GM19099 (cell line): ENCODE data around the gene RAB9A.

Source experiments
- POLR2A ChIP-seq: IDR thresholded peaks from 3 replicates; pipeline ENCODE4 v1.6.1; 2011; ENCODE audit warnings: low read depth; ENCODE audit not compliant: insufficient read length; ENCODE audit errors: extremely low read depth

The RAB9A gene

DNA sequence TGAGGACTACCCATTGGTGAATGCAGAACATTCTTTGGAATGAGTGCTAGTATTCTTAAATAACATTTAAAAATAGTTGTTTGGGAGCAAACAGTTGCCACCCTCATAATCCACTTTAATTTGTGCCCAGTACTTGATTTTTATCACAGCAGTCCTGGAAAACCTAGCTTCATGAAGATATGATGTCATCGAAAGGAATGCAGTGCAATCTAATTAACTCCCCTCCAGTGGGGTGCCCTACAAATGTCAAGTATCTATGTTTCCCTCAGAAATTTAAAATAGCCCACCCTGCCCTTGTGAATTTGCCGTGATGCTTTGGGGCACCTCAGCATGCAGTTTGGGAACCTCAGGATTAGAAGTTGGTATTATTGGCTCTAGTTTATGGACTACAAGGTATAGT is 5.4 kb downstream of the RAB9A start:
- TF ChIP-seq POLR2A: no peak

DNA sequence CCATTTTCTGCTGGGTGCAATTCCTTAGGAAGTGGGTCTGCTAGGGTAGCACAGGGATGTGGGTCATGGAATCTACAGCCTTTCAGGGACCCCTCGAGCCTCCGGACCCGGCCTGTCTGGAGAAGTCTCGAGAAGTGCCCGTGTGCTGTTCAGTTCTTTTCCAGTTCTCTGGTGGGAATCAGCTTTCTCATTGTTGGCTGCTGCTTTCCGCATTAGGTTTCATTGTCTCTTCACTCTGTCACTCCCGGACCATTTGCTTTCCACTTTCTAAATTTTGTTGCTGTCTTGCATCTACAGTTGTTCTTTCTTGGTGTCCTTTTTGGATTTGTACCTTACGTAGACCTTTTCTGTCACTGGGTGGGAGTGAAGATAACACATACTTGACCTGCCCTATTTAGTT is 6.1 kb downstream of the RAB9A start:
- no peak for TF ChIP-seq POLR2A

DNA sequence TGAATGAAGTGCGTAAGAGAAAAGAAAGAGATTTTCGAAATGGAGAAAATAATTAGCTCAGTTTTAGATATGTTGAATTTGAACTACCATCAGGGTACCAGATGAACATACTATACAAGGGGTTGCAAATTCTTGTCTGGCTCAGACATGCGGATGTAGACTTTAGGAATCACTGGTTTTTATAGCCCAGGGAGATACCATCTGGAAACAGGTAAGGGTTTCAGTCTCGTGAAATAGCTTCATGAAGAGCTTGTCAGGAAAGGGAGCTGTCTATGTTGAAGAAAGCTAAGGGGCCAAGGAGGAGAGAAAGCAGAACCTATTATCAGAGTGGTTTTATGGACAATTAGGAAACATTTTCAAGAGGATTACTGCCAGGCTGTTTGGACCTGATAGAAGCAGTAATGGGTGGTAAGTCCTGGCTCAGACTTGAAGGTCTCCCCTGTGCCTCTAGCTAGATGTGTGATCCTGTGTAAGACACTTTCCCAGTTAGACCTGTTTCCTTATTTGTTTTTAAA is 6.7 kb downstream of the RAB9A start:
- TF ChIP-seq POLR2A: no peak

DNA sequence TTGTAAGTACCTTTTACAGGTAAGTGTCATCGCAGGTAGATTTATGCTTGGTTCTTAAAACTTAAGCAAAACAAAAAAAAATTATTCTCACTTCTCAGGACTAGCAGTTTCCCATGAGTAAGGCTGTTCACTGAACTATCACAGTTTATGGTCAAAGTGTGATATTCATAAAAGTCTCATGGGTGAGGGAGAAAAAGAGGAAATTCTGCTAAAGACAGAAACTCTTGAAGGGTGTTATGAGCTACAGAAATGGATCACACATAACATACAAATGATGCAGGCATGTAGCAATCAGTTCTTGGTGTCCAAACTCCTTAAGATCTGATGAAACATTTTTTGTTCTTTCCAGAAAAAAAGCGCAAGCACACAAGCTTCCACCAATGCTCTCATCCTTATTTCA is 8.5 kb downstream of the RAB9A start:
- no peak for TF ChIP-seq POLR2A

DNA sequence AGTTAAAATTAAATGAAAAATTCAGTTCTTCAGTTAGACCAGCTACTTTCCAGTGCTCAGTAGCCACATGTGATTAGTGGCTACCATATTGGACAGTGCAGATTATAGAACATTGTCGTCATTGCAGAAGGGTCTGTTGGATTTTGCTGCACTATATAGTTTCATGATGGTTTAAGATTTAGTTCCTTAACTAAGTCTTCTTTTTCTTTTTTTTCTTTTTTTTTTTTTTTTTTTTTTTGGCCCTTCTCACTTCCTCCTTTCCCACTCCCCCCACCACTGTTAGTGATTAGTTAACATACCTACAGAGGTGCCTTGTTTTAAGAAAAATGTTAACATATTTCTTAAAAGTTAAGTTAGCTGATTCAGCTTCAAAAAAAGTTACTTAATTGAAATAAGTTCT is 9.0 kb downstream of the RAB9A start:
- TF ChIP-seq POLR2A: no peak

DNA sequence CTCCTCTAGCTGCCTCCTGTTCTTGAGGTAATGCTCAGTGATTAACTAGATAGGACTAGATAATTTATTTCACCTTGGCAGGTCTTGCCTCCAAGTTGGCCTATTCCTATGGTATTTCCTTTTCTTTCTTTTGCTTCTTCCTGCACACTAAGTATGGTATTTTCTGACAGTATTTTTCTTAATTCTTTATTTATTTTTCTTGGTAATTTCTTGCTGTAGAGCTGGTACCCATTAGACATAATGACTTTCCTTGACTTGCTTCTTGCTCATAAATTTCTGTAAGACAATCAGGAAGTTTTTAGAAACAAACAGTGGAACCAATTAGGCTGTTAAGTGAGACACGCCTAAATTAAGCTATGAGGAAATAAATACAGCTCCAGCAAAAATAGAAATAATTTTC is 9.5 kb downstream of the RAB9A start:
- TF ChIP-seq POLR2A: no peak

DNA sequence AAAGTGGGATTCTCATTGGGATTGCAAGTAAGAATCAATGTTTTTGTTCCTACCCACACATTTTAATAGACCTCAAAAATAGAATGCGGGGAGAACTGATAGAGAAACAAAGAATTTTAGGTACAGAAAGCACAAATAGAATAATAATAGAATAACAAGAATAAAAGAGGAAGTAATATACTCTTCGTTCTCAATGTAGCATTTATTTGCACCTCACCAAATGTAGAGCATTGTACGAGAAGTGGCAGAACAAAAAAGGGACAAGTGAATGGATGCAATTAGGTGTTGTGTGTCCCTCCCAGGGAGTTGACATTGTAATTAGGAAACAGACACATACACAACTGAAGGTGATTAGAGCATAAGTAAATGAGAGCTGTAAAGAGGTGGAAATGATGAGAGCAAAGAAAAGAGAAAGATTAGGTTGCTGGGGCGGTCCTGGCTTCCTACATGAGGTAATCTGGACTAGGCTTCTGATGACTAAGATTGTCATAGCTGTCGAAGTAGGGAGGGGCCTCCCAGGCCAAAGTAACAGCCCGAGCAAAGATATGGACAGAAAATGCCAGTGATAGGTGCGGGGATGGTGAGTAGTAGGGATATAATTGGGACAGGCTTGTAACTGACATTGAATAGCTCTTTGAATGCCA is 10.4 kb downstream of the RAB9A start:
- TF ChIP-seq POLR2A: no peak

DNA sequence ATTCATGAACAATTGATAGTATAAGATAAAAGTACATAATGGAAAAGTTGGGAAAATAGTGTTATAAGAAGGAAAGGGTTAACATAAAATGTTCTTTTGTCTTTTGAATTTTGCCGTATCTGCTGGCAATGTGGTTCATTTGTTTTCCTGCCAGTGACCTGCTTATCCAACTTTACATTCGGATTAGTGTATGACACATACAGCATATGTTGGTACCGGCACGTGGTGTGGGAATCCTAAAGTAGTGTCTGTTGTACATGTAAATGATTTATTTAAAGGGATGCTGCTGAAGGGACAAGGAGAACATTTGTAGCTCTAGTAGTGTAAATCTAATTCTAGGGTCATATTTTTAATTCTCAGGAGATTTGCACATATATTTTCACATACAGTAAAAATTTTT is 11.5 kb downstream of the RAB9A start:
- no peak for TF ChIP-seq POLR2A

DNA sequence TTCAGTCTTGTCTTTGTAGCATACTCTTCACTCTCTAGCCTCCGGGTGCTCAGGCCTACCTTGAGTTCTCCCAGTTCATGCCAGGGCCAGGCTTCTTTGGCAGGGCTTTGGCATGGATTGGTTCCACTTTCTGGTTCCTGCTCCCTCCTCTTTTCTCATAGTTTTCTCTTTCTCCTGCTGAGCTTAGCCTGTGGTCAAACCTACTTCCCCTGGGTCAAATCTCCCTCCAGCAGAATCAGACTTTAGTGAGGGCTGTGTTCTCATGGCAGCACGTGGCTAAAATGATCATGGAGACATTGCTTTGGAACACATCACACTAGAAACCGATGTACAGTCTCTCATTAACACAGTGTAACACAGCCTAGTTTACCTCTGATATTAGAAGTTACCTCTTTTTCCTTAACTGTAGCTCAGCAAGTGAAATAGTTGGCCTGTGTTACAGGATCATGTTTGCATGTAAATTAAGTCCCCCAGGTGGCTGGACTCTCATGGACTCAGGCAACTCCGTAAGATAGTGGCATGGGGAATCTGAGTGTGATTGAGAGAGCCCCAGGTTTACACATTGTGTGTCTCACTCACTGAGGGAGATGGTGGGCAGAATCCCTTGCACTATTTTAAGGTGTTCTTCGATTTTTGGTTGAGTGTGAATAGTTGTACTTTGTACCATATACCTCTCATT is 13.3 kb downstream of the RAB9A start:
- TF ChIP-seq POLR2A: no peak

DNA sequence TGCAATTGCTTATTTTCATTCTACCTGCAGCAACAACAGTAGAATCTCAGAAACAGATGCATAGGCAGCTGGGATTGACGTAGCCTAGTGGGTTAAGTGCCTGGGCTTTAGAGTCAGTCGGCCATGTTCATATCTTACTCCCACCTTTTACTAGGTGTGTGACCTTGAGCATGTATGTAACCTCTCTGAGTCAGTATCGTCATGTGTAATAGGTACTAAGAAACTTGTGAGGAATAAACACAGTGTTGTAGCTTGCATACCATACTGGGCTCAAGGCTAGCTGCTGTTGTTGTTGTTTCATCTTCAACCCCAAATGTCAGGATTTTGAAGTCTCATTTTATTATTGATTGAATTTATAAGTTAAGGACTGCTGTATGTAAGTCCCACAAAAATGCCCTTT is 14.2 kb downstream of the RAB9A start:
- TF ChIP-seq POLR2A: no peak

DNA sequence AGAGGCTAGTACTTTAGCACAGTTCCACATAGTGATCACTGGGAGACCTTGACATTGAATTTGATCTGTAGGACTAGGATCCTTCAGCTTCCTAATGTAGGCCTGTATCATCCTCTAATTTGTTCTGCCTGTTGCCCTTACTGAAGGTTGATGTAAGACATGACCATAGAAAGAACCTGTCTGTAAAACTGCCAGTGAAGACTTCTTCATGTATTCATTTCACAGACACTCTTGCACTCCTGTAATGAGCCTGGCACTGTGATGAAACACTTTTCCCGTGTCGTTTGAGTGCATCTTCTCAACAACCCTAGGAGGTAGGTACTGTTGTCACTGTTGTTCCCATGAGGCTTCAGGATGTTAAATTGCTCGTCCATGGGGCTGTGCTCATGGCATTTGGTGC is 14.7 kb downstream of the RAB9A start:
- no peak for TF ChIP-seq POLR2A

DNA sequence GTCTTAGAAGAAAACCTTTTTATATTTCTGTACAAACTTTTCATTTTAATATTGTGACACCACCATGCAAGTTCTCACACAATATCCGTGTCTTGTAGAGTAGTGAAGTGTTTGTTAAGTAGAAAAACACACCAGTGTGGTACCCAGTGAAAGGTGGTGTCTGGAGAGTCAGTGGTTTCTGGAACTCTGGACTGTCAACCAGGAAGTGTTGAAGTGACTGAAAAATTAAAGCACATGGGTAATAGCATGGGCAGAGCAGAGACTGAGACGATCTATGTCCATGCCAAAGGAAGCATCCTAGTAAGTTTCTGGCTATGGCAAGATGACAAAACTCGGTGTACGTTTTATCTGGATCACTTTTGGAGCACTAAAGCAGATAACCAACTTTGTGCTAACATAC is 22.2 kb downstream of the RAB9A start:
- no peak for TF ChIP-seq POLR2A

DNA sequence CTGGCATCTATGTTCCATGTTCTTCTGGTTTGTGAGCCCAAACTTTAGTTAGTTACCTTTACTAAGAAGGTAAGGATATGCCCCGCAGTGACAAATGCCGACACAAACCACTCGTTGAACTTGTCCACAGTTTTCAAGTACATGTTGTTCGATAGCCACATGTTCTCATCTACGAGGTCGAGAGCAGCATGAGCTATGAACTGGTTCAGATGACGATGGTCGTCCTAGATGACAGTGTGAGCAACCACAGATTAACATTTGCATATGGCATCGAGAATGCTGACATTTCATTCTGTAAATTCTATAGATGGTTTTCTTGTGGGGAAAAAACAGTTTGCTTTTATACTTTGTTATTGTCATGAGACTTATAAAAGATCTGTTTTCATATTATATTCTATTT is 27.5 kb downstream of the RAB9A start:
- TF ChIP-seq POLR2A: no peak

DNA sequence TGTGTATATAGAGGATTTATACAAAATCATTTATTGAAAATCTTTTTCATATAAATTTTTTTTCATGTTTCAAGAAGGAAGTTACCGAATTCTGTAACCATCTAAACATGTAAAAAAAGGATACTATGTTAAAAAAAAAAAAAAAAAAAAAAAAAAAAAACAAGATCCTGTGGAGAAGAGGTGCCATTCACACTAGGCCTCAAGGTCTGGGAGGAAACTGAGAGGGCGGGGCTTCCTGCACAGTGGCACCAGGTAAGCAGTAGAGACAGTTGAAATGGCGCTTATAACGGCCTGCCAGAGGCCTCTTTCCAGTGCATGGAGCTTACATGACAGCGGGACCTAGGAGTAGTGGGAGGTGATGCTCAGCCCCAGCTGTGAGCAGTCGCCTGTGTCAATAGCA is 28.0 kb downstream of the RAB9A start:
- no peak for TF ChIP-seq POLR2A

DNA sequence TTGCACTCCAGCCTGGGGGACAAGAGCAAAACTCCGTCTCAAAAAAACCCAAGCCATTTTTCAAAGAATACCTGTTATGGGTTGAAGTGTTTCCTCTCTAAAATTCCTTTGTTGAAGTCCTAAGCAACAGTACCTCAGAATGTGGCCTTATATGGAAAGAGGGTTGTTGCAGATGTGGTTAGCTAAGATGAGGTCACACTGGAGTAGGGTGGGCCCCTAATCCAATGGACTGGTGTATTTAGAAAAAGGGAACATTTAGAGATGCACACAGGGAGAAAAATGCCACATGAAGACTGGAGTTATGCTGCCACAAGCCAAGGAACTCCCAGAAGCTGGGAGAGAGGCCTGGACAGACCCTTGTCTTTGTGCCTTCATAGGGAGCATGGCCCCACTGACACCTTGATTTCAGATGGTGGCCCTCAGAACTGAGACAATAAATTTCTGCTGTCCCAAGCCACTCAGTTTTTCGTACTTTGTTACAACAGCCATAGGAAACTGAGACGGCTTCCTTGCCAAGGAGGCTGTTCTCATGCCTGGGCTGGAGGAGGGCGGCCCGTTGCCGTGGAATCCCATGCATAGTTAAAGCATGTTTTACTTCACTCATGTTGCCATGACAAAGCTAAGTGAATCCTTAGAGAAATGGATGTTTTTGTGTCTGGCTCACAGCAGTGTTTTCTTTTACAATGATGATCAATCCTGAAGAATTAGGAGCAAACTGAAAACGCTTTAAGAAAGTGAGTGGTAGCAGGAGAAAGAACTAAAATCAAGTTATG is 29.0 kb downstream of the RAB9A start:
- no peak for TF ChIP-seq POLR2A

DNA sequence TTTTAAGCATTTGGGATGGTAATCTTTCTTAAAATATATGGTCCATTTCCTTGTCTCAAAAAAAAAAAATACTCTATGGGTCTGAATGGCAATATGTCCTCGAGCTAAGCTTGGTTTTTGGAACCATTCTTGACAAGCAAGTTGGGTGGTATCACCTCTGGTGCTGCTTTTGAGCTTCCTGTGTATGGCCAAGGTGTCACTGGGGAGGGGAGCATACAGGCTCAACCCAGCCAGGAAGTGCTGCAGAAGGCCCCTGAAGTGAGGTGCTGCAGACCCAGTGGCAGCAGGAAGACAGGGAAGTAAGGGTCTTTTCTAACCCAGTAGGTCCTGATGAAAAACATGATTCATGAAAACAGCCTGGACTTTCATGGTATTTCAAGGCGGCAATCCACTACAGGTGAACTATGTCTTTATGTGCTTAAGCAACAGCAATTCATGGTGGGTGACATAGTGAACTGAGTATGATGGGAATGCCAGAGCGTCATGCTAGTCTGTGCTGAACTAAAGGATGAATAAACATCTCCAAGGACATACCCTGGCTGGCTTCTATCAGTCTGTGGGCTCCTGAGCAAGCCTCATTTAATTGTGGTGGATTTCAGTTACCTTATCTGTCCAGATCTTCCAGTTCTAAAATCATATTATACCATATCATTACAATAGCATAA is 30.4 kb downstream of the RAB9A start:
- TF ChIP-seq POLR2A: no peak

DNA sequence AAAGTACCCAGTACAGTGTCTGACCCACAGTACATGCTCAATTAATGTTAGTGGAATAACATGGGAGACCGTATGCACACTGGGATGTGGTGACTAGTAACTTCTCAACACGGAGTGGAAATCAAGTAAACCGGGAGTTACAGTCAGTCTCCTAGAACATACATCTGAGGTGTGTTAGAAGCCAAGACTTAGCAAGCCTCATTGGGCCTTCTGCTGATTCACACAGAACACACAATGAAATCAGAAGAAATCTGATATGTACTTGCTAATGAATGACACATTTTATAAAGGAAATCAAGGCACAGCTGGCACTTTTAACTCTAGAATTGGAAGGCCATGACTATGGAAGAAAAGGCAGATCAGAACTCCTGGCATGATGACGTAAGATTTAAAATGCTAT is 32.4 kb downstream of the RAB9A start:
- TF ChIP-seq POLR2A: no peak
